Tibial artery (tissue), 4 donors: ENCODE data around the gene CPSF2.

Source experiments
- DNase-seq, 2 donors: peaks; one replicate each; pipeline ENCODE4 v3.0.0-alpha.2; 2019
- H3K27ac ChIP-seq, 2 donors: fragments of 200-600 bp; sonication (generic) in 1 of 2; 1 replicate in 1 of 2; 2 replicates in 1 of 2; pipeline ENCODE4 v1.5.1; 2018 to 2019; ENCODE audit warnings: mild to moderate bottlenecking in 1 of 2
- H3K27me3 ChIP-seq, 2 donors: fragments of 200-600 bp; sonication (generic) in 1 of 2; one replicate each; pipeline versions ENCODE4 v1.5.1 to v1.6.0; 2016 to 2019
- H3K36me3 ChIP-seq, 3 donors: fragments of 200-600 bp; sonication (generic) in 2 of 3; one replicate each; pipeline ENCODE4 v1.5.1; 2016 to 2019; ENCODE audit warnings: mild to moderate bottlenecking in 2 of 3
- H3K4me1 ChIP-seq, 4 donors: fragments of 200-600 bp; sonication (generic) in 2 of 4; 1 replicate in 3 of 4; 2 replicates in 1 of 4; pipeline ENCODE4 v1.5.1; 2016 to 2019
- H3K4me3 ChIP-seq, 2 donors: fragments of 200-600 bp; sonication (generic) in 1 of 2; 1 replicate in 1 of 2; 2 replicates in 1 of 2; pipeline ENCODE4 v1.5.1; 2018 to 2019; ENCODE audit warnings: mild to moderate bottlenecking in 2 of 2
- H3K9me3 ChIP-seq, 3 donors: fragments of 200-600 bp; sonication (generic) in 1 of 3; one replicate each; pipeline ENCODE4 v1.5.1; 2016 to 2019
- CTCF ChIP-seq, 2 experiments: fragments of 200-600 bp in 1 of 2; fragments of 450-650 bp in 1 of 2; IDR thresholded peaks; one replicate each; pipeline ENCODE4 v1.5.1; 2017 to 2019; ENCODE audit warnings: antibody characterized with exemption in 2 of 2, mild to moderate bottlenecking in 1 of 2, moderate library complexity in 1 of 2
- intact Hi-C: fragments of 100-400 bp; cut with DNase I; formaldehyde crosslinking; loops from one replicate; pipeline ENCODE4 v1.15.0; 2023; ENCODE audit warnings: low total_unique reads

CPSF2 gene

GRCh38 chr14:92121670-92122350, at the start of gene CPSF2, which contains the start of gene NDUFB1:
Gene CPSF2, plus strand, starts transcription at chr14:92121969. Its CDS starts 9,016 bp downstream, at chr14:92130985.
Gene NDUFB1, minus strand, starts transcription at chr14:92121706. Its CDS starts 4,069 bp downstream, at chr14:92117637.
- DNase-seq, result peak; percentile 78 to 88
- peak in 1 of 2 experiments; percentile 41 for TF ChIP-seq CTCF (IDR thresholded peaks at IDR 0.05)
- intact Hi-C loops, result loop anchor here (5.0 to 10.0 kb wide), 2 partner anchors 333 to 480 kb away; no protein-coding TSS in a partner anchor
- H3K4me3 ChIP-seq, result peak within 1 kb of the TSS; percentile 84 to 99
- peaks cover 3 to 47% (median 30%) of the 10 kb centered on the region in 4 donors for H3K4me1 ChIP-seq
- H3K9me3 ChIP-seq, result no peaks in the 10 kb centered on the region
- H3K27ac ChIP-seq, result peak within 1 kb of the TSS; percentile 91 to 92
- no peaks in the 10 kb centered on the region for H3K27me3 ChIP-seq
- H3K36me3 ChIP-seq, result peaks cover 7 to 26% (median 9%) of the 10 kb centered on the region in 3 donors

- no peak for DNase-seq
- H3K4me3 ChIP-seq, result no peak overlapping the region
- intact Hi-C loops, result no loop called here
- H3K27me3 ChIP-seq, result no peaks in the 10 kb centered on the region
- no peak for TF ChIP-seq CTCF (IDR thresholded peaks at IDR 0.05)
- no peak overlapping the region for H3K27ac ChIP-seq
- no peaks in the 10 kb centered on the region for H3K4me1 ChIP-seq
- H3K36me3 ChIP-seq, result peaks cover 53 to 90% (median 68%) of the 10 kb centered on the region in 3 donors
- H3K9me3 ChIP-seq, result no peaks in the 10 kb centered on the region
Measured at GRCh38 chr14:92074555-92074954, 47.2 kb upstream of the CPSF2 start.

GRCh38 chr14:92088494-92088893, 33.3 kb upstream of the CPSF2 start:
- H3K4me3 ChIP-seq, result no peak overlapping the region
- no peaks in the 10 kb centered on the region for H3K27me3 ChIP-seq
- H3K4me1 ChIP-seq, result no peaks in the 10 kb centered on the region
- no peak for DNase-seq
- H3K9me3 ChIP-seq, result no peaks in the 10 kb centered on the region
- TF ChIP-seq CTCF (IDR thresholded peaks at IDR 0.05), result no peak
- intact Hi-C loops, result no loop called here
- H3K36me3 ChIP-seq, result peaks cover 65 to 91% (median 82%) of the 10 kb centered on the region in 3 donors
- no peak overlapping the region for H3K27ac ChIP-seq

DNA sequence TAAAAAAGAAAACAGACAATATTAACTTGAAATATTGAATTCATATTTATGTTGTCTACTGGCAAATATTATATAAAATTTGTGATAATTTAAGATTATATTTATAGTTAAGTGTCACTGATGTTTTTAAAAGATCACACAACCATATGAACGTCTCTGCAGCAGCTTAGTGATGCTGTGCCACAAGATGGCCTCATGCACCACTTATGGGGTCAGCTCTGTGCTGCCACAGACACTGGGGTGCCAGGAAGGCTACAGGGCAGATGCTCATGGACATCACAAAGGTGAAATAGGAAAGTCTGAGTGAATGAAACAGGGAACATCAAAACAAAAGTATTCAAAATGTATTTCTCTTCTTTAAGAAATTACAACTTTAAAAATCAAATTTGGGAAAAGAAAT, 28.4 kb upstream of the CPSF2 start:
- no peaks in the 10 kb centered on the region for H3K27me3 ChIP-seq
- TF ChIP-seq CTCF (IDR thresholded peaks at IDR 0.05), result no peak
- intact Hi-C loops, result no loop called here
- peaks cover 0 to under 1% (median 0%) of the 10 kb centered on the region in 4 donors for H3K4me1 ChIP-seq
- H3K36me3 ChIP-seq, result peaks cover 50 to 73% (median 66%) of the 10 kb centered on the region in 3 donors
- H3K4me3 ChIP-seq, result no peak overlapping the region
- no peaks in the 10 kb centered on the region for H3K9me3 ChIP-seq
- H3K27ac ChIP-seq, result no peak overlapping the region
- DNase-seq, result no peak

DNA sequence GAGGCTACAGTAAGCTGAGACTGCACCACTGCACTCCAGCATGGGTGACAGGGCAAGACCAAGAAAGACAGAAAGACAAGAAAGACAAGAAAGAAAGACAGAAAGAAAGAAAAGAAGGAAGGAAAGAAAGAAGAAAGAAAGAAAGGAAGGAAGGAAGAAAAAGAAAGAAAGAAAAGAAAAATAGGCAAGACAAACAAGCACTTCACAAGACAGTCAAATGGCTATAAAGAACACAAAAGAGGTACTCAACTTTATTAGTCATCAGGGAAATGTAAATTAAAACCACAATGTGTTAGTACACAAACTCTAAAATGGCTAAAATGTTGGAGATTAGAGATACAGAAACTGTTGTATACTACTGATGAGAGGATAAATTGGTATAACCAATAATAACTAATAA, 22.0 kb upstream of the CPSF2 start:
- no peak overlapping the region for H3K4me3 ChIP-seq
- DNase-seq, result no peak
- TF ChIP-seq CTCF (IDR thresholded peaks at IDR 0.05), result no peak
- H3K4me1 ChIP-seq, result peaks cover 0 to 37% (median 20%) of the 10 kb centered on the region in 4 donors
- peaks cover 13 to 18% (median 17%) of the 10 kb centered on the region in 3 donors for H3K36me3 ChIP-seq
- H3K9me3 ChIP-seq, result no peaks in the 10 kb centered on the region
- no peaks in the 10 kb centered on the region for H3K27me3 ChIP-seq
- intact Hi-C loops, result loop anchor here (10.0 kb wide), 1 partner anchor 55 kb away; the partner anchor contains the start of gene TRIP11
- H3K27ac ChIP-seq, result no peak overlapping the region
